ENCODE measurements around the gene SMG7. TPM values are rescaled to one million over a fixed set of nuclear protein-coding genes. Genes with fewer than 3 reads are reported as not detected.
A peak's percentile ranks its signal among the peaks of the same experiment; 100 is the strongest.

Gene SMG7
- total RNA-seq, 1 experiment from 2014 or later: 54.1 TPM

DNA sequence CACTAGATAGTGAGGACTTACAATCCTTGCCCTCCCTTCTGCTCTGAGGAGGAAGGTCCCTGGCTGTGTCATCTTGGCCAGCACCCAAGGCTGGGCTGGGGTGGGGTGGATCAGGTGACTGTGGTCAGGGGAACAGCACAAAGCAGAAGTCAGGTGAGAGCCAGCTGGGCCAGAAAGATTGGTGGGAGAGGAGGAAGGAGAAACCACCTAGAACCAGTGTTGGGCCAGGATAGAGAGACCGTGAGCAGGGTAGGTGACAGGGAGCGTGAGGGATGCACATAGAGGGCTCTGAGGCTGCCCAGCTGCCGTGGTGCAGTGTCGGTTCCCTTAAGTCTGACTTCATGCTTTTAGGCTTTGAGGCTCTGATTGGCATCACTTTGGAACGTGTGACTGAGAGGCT is 95.3 kb downstream of the SMG7 start:
- H3K36me3 ChIP-seq (ENCODE audit: control insufficient read depth in 1 of 2, insufficient read depth in 2 of 2, low read length in 2 of 2): no peaks in the 10 kb centered on the region
- H3K4me1 ChIP-seq (ENCODE audit: control insufficient read depth in 1 of 2, insufficient read depth in 2 of 2, low read length in 2 of 2): peaks cover 4 to 7% of the 10 kb centered on the region in 2 experiments; a peak in 3 of 4 replicates
- no peaks in the 10 kb centered on the region for H3K9me2 ChIP-seq (ENCODE audit: insufficient read depth)
- intact Hi-C loops (cut with micrococcal nuclease): no loop called here
- no peaks in the 10 kb centered on the region for H3K79me2 ChIP-seq (ENCODE audit: insufficient read depth, low read length)
- TF ChIP-seq FOSL1 (IDR thresholded peaks at IDR 0.05; ENCODE audit: low read depth) (no peak), POLR2AphosphoS5 (IDR thresholded peaks at IDR 0.05; ENCODE audit: low read depth, low read length) (no peak), TCF7L2 (IDR thresholded peaks at IDR 0.05; ENCODE audit: borderline replicate concordance, extremely low read depth, insufficient read depth, insufficient read length) (no peak), CEBPB (IDR thresholded peaks at IDR 0.05; ENCODE audit: low read depth) (no peak), POLR2A (IDR thresholded peaks at IDR 0.05; ENCODE audit: borderline replicate concordance, extremely low read depth, insufficient read depth, insufficient read length) (no peak), EZH2 (IDR thresholded peaks at IDR 0.05) (no peak), CBX3 (IDR thresholded peaks at IDR 0.05; ENCODE audit: low read depth) (no peak)
- TF ChIP-seq, protein P1, sequence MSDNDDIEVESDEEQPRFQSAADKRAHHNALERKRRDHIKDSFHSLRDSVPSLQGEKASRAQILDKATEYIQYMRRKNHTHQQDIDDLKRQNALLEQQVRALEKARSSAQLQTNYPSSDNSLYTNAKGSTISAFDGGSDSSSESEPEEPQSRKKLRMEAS (IDR thresholded peaks at IDR 0.05): no peak
- no peaks in the 10 kb centered on the region for H3K27me3 ChIP-seq (ENCODE audit: insufficient read depth, low read length)
- no peaks in the 10 kb centered on the region for H4K20me1 ChIP-seq (ENCODE audit: insufficient read depth)
- POLR2A ChIA-PET: no interaction called here
- no peaks in the 10 kb centered on the region for H3K9me3 ChIP-seq (ENCODE audit: control insufficient read depth in 1 of 2, insufficient read depth in 1 of 2, low read depth in 1 of 2, low read length in 2 of 2)
- RAD21 ChIA-PET (ENCODE audit: low non-redundant PET in 1 of 2, low total read pairs in 2 of 2, uncharacterized antibody in 2 of 2, unreplicated experiment in 2 of 2): no interaction called here
- H3K4me2 ChIP-seq (ENCODE audit: low read length): peak overlapping the region; percentile 22; the same call in 1 of the 2 replicates
- BruUV-seq (replicated peaks): no TSS peak
- no peak overlapping the region for H2AFZ ChIP-seq (ENCODE audit: low read depth, low read length, poor library complexity, severe bottlenecking)
- H3K27ac ChIP-seq (ENCODE audit: low read depth, low read length): no peak overlapping the region
- DNase-seq (ENCODE audit: low read depth, low spot score): no peak
- peak; percentile 29; the same call in 1 of the 2 replicates for ATAC-seq
- no peak overlapping the region for H3K9ac ChIP-seq (ENCODE audit: low read length)
- no peak overlapping the region for H3K4me3 ChIP-seq (replicated peaks in 1 of 2; ENCODE audit: low read depth in 1 of 2, low read length in 2 of 2)
- CTCF ChIA-PET: no interaction called here

DNA sequence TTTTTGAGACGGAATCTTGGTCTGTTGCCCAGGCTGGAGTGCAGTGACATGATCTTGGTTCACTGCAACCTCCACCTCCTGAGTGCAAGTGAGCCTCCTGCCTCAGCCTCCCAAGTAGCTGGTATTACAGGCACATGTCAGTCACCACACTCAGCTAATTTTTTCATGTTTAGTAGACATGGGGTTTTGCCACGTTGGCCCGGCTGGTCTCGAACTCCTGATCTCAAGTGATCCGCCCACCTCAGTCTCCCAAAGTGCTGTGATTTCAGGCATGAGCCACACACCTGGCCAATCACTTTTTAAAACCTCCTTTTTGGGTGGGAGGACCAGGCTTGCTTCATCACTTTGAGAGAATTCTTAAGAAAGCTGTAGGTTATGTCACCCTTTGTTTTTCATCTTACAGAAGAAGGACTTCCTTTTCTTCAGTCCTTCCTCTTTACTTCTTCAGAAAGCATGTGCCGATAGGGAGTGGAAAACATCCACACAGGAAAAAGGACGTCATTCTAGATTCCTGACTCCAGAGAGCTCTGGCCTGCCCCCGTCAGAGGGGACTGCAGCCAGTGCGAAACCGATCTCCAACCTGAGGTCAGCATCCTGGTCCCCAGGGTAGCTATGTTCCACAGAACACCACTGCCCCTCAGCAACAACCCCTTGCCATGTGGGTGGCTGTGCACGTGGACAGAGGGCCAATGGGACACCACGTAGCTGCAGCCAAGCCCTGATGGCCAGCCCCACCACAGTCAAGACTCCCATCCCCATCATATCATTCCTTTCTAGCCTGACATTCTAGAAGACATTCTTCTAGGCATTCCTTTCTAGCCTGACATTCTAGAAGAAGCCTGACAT is 96.1 kb downstream of the SMG7 start:
- DNase-seq (ENCODE audit: low read depth, low spot score) (no peak), ATAC-seq (no peak)
- Histone ChIP-seq H3K36me3 (ENCODE audit: control insufficient read depth in 1 of 2, insufficient read depth in 2 of 2, low read length in 2 of 2) (no peaks in the 10 kb centered on the region), H3K4me1 (ENCODE audit: control insufficient read depth in 1 of 2, insufficient read depth in 2 of 2, low read length in 2 of 2) (peaks cover 4 to 7% of the 10 kb centered on the region in 2 experiments; a peak in 3 of 4 replicates), H3K4me3 (replicated peaks in 1 of 2; ENCODE audit: low read depth in 1 of 2, low read length in 2 of 2) (no peak overlapping the region), H4K20me1 (ENCODE audit: insufficient read depth) (no peaks in the 10 kb centered on the region), H3K4me2 (ENCODE audit: low read length) (no peak overlapping the region), H3K27me3 (ENCODE audit: insufficient read depth, low read length) (no peaks in the 10 kb centered on the region), H3K27ac (ENCODE audit: low read depth, low read length) (no peak overlapping the region), H3K9me3 (ENCODE audit: control insufficient read depth in 1 of 2, insufficient read depth in 1 of 2, low read depth in 1 of 2, low read length in 2 of 2) (no peaks in the 10 kb centered on the region), H3K9ac (ENCODE audit: low read length) (no peak overlapping the region), H3K9me2 (ENCODE audit: insufficient read depth) (no peaks in the 10 kb centered on the region), H3K79me2 (ENCODE audit: insufficient read depth, low read length) (no peaks in the 10 kb centered on the region), H2AFZ (ENCODE audit: low read depth, low read length, poor library complexity, severe bottlenecking) (no peak overlapping the region)
- intact Hi-C loops (cut with micrococcal nuclease): no loop called here
- ChIA-PET CTCF (no interaction called here), POLR2A (no interaction called here), RAD21 (ENCODE audit: low non-redundant PET in 1 of 2, low total read pairs in 2 of 2, uncharacterized antibody in 2 of 2, unreplicated experiment in 2 of 2) (interaction anchor here in 1 of 2 experiments (0.5 kb wide), 1 partner anchor 288 kb away, joined by 3 read pairs; no protein-coding TSS in a partner anchor)
- BruUV-seq (replicated peaks): no TSS peak
- TF ChIP-seq, protein P2, sequence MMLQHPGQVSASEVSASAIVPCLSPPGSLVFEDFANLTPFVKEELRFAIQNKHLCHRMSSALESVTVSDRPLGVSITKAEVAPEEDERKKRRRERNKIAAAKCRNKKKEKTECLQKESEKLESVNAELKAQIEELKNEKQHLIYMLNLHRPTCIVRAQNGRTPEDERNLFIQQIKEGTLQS (IDR thresholded peaks at IDR 0.05): no peak
- TF ChIP-seq JUND (IDR thresholded peaks at IDR 0.05) (no peak), EZH2 (IDR thresholded peaks at IDR 0.05) (no peak), POLR2AphosphoS5 (IDR thresholded peaks at IDR 0.05; ENCODE audit: low read depth, low read length) (no peak), TCF7L2 (IDR thresholded peaks at IDR 0.05; ENCODE audit: borderline replicate concordance, extremely low read depth, insufficient read depth, insufficient read length) (no peak), RAD21 (IDR thresholded peaks at IDR 0.05; ENCODE audit: low read depth) (no peak), SIN3A (IDR thresholded peaks at IDR 0.05; ENCODE audit: low read depth) (no peak), FOSL1 (IDR thresholded peaks at IDR 0.05; ENCODE audit: low read depth) (no peak), ELF1 (IDR thresholded peaks at IDR 0.05; ENCODE audit: borderline replicate concordance, low read depth) (no peak)
- TF ChIP-seq, protein P1 (IDR thresholded peaks at IDR 0.05): no peak
- TF ChIP-seq, protein P3, sequence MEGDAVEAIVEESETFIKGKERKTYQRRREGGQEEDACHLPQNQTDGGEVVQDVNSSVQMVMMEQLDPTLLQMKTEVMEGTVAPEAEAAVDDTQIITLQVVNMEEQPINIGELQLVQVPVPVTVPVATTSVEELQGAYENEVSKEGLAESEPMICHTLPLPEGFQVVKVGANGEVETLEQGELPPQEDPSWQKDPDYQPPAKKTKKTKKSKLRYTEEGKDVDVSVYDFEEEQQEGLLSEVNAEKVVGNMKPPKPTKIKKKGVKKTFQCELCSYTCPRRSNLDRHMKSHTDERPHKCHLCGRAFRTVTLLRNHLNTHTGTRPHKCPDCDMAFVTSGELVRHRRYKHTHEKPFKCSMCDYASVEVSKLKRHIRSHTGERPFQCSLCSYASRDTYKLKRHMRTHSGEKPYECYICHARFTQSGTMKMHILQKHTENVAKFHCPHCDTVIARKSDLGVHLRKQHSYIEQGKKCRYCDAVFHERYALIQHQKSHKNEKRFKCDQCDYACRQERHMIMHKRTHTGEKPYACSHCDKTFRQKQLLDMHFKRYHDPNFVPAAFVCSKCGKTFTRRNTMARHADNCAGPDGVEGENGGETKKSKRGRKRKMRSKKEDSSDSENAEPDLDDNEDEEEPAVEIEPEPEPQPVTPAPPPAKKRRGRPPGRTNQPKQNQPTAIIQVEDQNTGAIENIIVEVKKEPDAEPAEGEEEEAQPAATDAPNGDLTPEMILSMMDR (IDR thresholded peaks at IDR 0.05 in 2 of 3, conservative IDR thresholded peaks at IDR 0.05 in 1 of 3; ENCODE audit: borderline replicate concordance in 1 of 3, insufficient read depth in 1 of 3, low read depth in 2 of 3, low read length in 2 of 3): no peak
